ENCODE measurements around the gene ZNF611. TPM values are rescaled to one million over a fixed set of nuclear protein-coding genes. Genes with fewer than 3 reads are reported as not detected.
"Not testable (repeated sequence)": the region's sequence is repeated elsewhere in the genome, so short reads cannot be mapped to it uniquely, and the experiment has no call there.

The ZNF611 gene
- polyA plus RNA-seq (ENCODE audit: insufficient read length), result 6.7 TPM

DNA sequence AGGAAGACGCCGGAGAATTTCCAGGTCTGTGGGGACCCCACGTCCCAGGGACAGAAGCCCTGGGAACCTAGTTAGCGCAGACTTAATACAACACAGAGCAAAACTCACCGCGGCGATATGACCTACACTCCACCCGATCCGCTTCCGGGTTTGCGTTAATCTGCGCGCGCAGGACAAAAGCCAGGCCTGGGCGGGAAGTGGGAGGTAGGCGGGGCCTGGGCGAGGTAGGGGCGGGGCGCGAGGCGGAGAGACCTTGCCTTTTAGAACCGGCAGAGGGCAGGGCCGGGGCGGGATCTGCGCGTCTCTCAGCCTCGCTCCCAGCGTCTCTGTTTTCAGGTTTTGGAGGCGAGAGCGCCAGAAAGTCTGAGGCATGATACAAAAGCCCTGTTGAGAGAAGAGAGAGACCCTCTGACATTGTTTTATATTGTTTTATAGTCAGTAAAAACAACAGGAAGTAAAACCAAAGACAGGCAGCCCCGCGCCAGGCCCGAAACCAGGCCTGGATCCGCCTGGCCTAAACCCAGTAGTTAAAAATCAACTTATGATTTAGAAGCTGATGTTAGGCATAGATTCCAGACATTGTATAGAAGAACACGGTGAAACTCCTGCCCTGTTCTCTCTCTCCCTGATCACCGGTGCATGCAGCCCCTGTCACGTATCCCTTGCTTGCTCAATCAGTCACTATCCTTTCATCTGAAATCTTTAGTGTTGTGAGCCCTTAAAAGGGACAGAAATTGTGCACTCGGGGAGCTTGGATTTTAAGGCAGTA lies at the start of gene ZNF611:
Gene ZNF611 (minus strand): TSS at position 152 of the 769 bp plus-strand sequence. CDS start 19,150 bp downstream, outside the sequence.
- peak; percentile 71 for DNase-seq (ENCODE audit: low read depth)

DNA sequence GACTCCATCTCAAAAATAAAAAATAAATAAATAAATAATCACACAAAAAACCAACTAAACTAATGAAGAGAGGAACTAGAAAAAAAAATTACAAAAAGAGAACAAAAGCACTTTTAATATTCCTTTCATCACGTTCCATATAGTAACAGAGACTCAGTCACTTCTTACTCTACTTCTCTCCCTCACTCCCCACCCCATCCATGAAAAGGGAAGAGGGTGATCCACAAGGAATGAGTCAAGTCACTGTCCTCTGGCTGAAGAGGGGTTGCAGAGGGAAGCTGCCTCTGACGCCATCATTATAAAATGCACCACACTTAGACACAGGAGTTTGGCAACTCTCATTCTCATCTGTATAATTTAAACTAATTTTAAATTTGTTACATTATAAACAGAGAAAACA lies 48.0 kb upstream of the ZNF611 start:
- DNase-seq (ENCODE audit: low read depth), result not testable (repeated sequence)

DNA sequence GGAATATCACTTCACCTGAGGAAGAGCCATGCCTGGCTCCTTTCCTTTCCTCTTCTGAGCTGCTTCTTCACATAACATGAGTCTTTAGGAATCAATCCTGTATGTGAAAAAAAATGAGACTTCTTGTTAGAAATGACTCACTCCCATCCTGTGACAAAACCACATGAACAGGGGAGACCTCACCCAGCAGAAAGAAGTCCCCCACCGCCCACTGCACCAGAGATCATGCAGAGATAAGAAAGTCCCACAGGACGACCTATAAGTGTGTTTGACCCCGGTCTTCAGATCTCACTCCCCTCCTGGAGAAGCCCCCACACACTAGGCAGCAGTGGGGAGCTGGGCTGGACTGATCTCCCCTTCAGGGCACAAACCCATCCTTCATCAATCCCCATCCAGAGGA lies 44.0 kb upstream of the ZNF611 start:
- no peak for DNase-seq (ENCODE audit: low read depth)

DNA sequence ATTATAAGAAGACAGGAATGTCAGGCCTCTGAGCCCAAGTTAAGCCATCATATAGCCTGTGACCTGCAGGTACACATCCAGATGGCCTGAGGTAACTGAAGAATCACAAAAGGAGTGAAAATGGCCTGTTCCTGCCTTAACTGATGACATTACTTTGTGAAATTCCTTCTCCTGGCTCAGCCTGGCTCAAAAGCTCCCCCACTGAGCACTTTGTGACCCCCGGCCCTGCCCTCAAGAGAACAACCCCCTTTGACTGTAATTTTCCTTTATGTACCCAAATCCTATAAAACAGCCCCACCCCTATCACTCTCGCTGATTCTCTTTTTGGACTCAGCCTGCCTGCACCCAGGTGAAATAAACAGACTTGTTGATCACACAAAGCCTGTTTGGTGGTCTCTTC lies 21.6 kb upstream of the ZNF611 start:
- not testable (repeated sequence) for DNase-seq (ENCODE audit: low read depth)

DNA sequence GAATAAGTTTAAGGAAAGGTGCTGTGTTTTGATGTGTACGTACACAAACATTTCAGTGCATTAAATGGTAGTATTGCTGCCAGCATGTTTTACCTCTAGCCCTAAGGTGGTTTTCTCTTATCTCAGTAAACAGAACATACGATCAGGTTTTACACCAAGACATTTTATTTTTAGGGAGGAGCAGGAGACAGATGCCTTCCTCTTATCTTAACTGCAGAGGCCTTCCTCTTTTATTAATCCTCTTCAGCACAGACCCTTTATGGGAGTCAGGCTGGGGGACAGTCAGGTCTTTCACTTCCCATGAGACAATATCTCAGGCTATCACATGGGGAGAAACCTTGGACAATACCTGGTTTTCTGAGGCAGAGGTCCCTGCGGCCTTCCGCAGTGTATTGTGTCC lies 14.9 kb upstream of the ZNF611 start:
- no peak for DNase-seq (ENCODE audit: low read depth)

DNA sequence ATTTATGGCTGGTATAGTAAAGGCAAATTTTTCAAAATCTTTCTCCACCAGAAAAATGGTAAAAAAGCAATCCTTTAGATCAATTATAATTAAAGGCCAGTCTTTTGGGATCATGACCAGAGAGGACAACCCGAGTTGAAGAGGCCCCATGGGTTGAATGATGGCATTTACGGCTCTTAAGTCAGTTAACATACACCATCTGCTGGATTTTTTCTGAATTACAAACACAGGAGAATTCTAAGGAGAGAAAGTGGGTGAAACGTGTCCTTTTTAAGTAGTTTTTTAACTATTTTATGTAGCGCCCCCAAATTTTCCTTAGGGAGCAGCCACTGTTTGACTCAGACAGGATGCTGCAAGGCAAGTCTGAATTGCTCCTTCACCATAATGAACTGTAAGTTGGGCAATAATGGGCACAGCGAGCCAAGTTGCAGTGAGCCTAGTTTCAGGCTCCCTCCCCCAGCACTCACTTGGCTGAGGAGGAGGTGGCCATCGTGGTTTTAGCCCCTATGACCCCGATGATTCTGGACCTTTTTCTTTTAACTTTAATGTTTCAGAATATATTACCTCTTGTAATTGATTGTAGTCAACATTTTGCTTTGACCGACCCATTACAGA lies 13.6 kb upstream of the ZNF611 start:
- no peak for DNase-seq (ENCODE audit: low read depth)

DNA sequence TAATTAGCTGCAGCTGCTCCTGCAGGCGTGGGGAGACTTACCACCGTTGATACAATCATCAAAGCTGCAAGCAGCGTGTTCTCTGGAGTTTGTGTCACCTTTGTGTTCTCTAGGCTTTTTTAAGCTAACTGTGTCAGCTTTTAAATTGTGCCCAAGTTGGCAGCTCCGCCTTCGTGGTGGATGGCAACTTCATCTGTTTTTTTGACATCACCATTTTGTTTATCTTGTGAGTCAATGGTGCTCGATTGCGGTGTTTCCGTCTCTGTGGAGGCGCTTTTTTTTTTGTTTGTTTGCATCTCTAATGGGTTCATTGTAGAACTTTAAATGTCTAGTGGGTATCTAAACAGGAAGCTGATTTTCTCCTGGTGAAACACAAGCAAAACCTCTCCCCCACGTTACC lies 11.1 kb upstream of the ZNF611 start:
- not testable (repeated sequence) for DNase-seq (ENCODE audit: low read depth)

DNA sequence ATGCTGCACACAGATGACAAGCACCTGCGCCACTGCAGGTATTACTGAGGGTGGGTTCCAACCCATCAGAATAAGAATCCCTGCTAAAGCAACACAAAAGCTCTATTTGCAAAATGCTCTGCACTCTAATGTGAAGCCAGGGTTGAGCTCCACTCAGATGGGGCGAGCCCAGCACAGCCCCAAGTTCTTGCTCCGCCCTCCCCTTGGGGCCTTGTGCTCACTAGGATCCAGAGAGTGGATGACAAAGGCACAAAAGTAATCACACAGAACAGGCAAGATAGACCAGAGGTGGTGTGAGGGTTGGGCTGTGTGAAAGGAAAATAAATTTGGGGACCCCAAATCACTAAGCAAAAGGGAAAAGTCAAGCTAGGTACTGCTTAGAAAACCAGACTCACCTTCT lies 8.2 kb upstream of the ZNF611 start:
- DNase-seq (ENCODE audit: low read depth), result no peak

DNA sequence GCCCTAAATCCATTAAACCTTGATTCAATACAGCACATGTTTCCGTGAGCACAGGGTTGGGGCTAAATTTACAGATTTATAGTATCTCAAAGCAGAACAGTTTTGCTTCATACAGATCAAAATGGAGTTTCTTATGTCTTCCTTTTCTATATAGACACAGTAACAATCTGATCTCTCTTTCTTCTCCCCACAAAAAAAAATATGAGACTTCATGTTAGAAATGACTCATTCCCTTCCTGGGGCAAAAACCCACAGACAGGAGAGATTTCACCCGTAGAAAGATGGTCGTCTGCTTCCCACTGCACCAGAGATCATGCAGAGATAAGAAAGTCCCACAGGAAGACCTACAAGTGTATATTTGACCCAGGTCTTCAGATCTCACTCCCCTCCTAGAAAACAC lies 7.7 kb upstream of the ZNF611 start:
- no peak for DNase-seq (ENCODE audit: low read depth)

DNA sequence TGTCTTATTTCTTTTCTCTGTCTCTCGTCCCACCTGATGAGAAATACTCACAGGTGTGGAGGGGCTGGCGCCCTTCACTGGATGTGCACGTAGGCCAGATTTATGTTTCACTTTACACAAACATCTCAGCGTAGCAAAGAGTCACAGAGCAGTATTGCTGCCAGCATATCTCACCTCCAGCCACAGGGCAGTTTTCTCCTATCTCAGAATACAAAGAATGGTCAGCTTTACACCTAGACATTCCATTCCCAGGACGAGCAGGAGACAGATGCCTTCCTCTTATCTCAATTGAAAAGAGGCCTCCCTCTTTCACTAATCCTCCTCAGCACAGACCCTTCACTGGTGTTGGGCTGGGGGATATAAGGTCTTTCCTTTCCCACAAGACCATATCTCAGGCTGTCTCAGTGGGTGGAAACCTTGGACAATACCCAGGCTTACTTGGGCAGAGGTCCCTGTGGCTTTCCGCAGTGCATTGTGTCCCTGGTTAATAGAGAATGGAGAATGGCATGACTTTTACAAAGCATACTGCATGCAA lies 7.2 kb upstream of the ZNF611 start:
- no peak for DNase-seq (ENCODE audit: low read depth)

DNA sequence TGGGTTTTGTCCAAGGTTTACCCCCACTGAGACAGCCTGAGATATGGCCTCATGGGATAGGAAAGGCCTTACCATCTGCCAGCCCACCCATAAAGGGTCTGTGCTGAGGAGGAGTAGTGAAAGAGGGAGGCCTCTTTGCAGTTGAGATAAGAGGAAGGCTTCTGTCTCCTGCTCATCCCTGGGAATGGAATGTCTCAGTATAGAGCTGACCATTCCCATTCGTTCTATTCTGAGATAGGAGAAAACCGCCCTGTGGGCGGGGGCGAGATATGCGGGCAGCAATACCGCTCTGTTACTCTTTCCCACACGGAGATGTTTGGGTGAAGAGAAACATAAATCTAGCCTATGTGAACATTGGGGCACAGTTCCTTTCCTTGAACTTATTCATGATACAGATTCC lies 6.5 kb upstream of the ZNF611 start:
- DNase-seq (ENCODE audit: low read depth), result not testable (repeated sequence)

DNA sequence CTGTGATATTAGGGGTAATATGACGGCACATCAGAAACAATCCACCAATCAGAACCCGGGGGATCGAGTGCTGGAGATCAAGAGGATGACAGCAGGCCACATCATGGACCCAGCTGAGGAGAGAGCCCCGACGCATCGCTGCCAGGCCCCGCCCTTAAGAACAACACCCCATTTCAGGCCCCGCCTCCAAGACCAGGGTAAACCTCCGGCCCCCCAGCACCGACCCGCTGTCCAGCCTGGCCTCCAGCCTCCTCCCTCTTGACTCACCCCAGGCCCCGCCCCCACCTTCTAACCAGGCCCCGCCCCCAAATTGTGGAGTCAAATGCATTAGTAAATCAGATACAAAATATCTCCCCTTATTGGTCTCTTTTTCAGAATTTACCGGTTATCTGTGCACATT lies 4.7 kb upstream of the ZNF611 start:
- no peak for DNase-seq (ENCODE audit: low read depth)

DNA sequence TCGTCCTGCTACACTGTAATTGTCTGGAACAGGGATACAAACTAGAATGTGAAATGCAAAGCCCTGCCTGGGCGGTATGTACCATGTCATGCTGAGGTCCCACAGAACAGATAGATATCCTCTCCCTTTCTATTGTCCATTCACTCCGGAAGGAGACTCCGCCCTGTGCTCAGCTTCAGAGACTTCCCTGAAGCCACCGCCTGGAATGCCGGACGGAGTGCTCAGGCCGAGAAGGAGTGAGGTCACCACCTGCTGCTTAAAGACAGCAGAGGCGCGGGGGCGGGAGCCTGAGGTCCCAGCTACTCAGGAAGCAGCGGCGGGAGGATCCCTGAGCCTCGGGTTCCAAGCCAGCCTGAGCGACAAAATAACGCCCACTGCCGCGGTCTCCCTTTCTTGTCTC lies 890 bp upstream of the ZNF611 start:
- DNase-seq (ENCODE audit: low read depth), result no peak

DNA sequence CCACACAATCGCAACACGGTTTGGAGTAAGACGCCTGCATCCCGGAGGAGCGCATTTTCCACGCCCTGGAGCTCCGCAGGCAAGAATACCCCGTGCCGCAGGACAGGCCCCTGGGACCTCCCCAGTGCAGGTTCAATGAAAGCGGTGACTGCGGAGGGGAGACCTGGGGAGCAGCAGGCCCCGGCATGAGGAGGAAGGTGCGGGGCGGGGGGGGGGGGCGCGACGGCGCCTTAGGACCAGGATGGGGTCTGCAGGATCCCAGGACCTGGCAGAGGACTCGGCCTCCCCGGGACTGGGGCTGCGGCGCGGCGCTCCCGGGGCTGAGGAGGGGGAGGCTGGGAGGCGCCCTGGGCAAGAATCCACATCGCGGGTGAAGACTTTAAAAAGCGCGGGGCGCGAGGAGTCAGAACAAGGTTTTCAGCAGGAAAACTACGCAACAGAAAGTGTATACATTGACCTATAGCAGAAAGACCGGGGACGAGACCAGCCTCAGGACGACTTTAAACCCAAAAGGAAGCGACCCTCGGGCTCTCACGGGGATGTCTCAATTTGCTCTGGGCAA lies 432 bp downstream of the ZNF611 start:
- DNase-seq (ENCODE audit: low read depth), result no peak

DNA sequence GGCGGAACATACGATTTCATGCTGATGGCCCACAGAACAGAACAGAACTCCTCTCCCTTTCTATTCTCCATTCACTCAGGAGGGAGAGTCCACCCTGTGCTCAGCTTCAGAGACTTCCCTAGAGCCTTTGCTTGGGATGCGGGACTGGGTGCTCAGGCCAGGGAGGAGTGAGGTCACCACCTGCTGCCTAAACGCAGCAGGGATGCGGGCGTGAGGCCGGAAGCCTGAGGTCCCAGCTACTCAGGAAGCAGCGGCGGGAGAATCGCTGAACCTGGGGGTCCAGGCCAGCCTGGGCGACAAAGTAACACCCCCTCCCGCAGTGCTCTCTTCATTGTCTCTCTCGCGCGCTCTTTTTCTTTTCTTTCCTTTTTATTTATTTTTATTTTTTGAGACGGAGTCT lies 8.8 kb downstream of the ZNF611 start:
- DNase-seq (ENCODE audit: low read depth), result not testable (repeated sequence)

DNA sequence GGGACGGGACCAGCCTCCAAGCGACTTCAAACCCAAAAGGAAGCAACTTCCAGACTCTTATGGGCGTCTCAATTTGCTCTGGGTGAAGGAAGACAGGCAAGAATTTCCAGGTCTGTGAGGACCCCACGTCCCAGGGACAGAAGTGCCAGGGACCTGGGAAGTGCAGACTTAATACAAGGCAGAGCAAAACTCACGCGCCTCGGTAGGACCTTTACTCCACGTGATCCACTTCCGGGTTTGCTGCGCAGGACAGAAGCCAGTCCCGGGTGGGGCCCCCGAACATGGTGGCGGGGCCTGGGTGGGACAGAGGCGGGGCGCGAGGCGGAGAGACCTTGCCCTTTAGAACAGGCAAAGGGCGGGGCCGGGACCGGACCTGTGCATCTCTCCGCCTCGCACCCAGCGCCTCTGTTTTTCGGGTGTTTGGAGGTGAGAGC lies 9.3 kb downstream of the ZNF611 start:
- no peak for DNase-seq (ENCODE audit: low read depth)

DNA sequence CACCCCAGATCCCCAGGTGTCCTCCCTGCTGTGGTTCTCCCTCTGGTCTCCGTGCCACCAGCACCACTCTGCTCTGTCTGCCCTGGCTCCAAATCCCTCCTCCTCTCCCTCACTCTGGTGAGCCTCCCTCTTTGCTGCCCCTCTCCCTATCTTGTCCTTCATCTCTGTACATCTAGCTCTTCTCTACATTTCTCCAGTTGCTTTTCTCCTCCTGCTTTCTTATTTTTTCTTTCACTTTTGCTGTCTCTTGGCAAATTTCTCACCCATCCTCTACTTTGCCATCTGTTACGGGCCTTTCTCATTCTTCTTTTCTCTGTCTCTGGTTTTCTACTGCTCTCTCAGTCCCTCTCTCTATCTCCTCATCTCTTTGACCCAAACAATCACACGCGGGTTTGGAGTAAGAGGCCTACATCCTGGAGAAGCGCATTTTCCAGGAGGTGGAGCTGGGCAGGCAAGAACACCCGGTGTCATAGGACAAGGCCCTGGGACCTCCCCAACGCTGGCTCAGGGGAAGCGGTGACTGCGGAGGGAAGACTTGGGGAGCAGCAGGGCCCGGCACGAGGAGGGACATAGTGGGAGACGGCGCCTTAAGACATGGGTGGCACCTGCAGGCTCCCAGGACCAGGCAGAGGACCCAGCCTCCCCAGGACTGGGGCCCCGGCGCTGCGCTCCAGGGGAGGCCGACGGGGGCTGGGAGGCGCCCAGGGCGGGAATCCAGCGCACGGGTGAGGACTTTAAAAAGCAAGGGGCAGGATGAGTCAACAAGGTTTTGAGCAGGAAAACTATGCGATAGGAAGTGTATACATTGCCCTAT lies 9.9 kb downstream of the ZNF611 start:
- DNase-seq (ENCODE audit: low read depth), result no peak

DNA sequence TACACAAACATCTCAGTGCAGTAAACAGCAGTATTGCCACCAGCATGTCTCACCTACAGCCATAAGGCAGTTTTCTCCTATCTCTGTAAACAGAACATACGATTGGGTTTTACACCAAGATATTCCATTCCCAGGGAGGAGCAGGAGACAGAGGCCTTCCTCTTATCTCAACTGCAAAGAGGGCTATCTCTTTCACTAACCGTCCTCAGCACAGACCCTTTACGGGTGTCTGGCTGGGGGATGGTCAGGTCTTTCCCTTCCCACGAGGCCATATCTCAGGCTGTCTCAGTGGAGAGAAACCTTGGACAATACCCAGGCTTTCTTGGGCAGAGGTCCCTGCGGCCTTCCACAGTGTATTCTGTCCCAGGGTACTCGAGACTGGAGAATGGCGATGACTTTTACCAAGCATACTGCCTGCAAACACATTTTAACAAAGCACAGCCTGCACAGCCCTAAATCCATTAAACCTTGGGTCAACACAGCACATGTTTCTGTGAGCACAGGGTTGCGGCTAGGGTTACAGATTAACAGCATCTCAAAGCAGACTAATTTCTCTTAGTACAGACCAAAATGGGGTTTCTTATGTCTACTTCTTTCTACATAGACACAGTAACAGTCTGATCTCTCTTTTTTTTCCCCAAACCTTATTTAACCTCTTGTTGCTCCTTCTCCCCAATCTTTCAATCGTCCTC lies 10.8 kb downstream of the ZNF611 start:
- not testable (repeated sequence) for DNase-seq (ENCODE audit: low read depth)

DNA sequence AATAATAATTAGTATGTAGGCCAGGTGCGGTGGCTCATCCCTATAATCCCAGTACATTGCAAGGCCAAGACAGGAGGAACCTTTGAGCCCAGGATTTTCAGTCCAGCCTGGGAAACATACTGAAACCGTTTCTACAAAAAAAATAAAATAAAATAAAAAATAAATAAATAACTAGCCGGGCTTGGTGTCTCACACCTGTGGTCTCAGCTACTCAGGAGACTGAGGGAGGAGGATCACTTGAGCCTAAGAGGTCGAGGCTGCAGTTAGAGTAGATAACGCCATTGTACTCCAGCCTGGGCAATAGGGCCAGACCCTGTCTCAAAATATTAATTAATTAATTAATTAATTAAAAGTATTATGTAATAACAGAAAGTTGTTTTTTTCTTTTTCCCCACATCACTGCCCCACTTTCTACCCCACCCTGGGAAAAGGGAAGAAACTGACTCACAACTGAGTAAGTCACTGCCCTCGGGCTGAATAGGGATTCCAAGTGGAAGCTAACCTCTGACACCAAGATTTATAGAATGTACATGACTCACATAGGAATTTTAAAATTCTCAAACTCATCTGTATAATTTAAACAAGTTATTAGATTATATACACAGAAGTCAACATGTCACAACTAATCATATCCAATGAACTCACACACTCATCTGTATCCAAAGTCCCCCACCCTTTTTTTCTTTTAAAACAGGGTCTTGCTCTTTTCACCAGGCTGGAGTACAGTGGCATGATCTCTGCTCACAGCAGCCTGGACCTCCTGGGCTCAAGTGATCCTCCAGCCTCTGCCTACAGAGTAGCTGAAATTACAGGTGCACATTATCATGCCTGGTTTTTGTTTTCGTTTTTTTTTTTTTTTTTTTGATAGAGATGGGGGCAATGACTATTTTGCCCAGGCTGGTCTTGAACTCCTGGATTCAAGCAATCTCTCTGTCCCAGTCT lies 12.5 kb downstream of the ZNF611 start:
- no peak for DNase-seq (ENCODE audit: low read depth)

DNA sequence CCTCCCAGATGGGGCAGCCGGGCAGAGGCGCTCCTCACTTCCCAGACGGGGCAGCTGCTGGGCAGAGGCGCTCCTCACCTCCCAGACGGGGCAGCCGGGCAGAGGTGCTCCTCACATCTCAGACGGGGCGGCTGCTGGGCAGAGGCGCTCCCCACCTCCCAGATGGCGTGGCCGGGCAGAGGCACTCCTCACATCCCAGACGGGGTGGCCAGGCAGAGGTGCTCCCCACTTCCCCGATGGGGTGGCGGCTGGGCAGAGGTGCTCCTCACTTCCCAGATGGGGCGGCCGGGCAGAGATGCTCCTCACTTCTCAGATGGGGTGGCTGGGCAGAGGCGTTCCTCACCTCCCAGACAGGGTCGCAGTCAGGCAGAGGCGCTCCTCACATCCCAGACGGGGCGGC lies 14.3 kb downstream of the ZNF611 start:
- DNase-seq (ENCODE audit: low read depth), result not testable (repeated sequence)
